Neural cell (in vitro differentiated cells): ENCODE results near the gene IFT20. TPM values are rescaled to one million over a fixed set of nuclear protein-coding genes. Genes with fewer than 3 reads are reported as not detected.

ENCODE experiments used
- H2AFZ ChIP-seq: fragments of 200-600, 300-800 bp; sonication (generic), shearing (Covaris generic); 2 replicates; pipeline ENCODE4 v1.6.0; 2014; ENCODE audit warnings: low read depth, mild to moderate bottlenecking, antibody characterized with exemption, low read length, moderate library complexity
- H3F3A ChIP-seq: fragments of 200-600 bp; shearing (Covaris generic); 2 replicates; pipeline ENCODE4 v1.6.1; 2016; ENCODE audit warnings: mild to moderate bottlenecking, moderate library complexity, mixed read lengths, antibody characterized with exemption, low read length; ENCODE audit not compliant: insufficient read depth, poor library complexity, severe bottlenecking
- H3K27ac ChIP-seq: fragments of 200-600, 300-800 bp; sonication (generic), shearing (Covaris generic); 2 replicates; pipeline ENCODE4 v1.5.1; 2014; ENCODE audit warnings: mild to moderate bottlenecking, low read length, moderate library complexity
- H3K27me3 ChIP-seq: fragments of 300-800, 200-600 bp; sonication (generic), shearing (Covaris generic); 2 replicates; pipeline ENCODE4 v1.6.0; 2014; ENCODE audit warnings: mild to moderate bottlenecking, low read depth, low read length, moderate library complexity; ENCODE audit not compliant: insufficient read depth
- H3K36me3 ChIP-seq: fragments of 300-800, 200-600 bp; sonication (generic), shearing (Covaris generic); 2 replicates; pipeline ENCODE4 v1.5.1; 2014; ENCODE audit warnings: mild to moderate bottlenecking, antibody characterized with exemption, low read length, moderate library complexity; ENCODE audit not compliant: insufficient read depth
- H3K4me2 ChIP-seq: fragments of 300-800, 200-600 bp; sonication (generic), shearing (Covaris generic); 2 replicates; pipeline ENCODE4 v1.6.0; 2014; ENCODE audit warnings: mild to moderate bottlenecking, low read length
- H3K4me3 ChIP-seq: fragments of 300-800, 200-600 bp; sonication (generic), shearing (Covaris generic); 2 replicates; pipeline ENCODE4 v1.5.1; 2014; ENCODE audit warnings: mild to moderate bottlenecking, low read length, moderate library complexity
- H3K79me2 ChIP-seq: fragments of 200-600 bp; shearing (Covaris generic); replicated peaks from 2 replicates; pipeline ENCODE4 v1.6.0; 2014; ENCODE audit warnings: mild to moderate bottlenecking, low read length, moderate library complexity; ENCODE audit not compliant: insufficient read depth
- H3K9ac ChIP-seq: fragments of 300-800, 200-600 bp; sonication (generic), shearing (Covaris generic); 2 replicates; pipeline ENCODE4 v1.6.1; 2016; ENCODE audit warnings: mild to moderate bottlenecking, low read length, mixed read lengths
- H3K9me2 ChIP-seq: fragments of 200-600 bp; shearing (Covaris generic); 2 replicates; pipeline ENCODE4 v1.6.1; 2016; ENCODE audit warnings: mild to moderate bottlenecking, low read length, mixed read lengths; ENCODE audit not compliant: insufficient read depth
- H3K9me3 ChIP-seq: fragments of 200-600, 300-800 bp; sonication (generic), shearing (Covaris generic); 2 replicates; pipeline ENCODE4 v1.6.1; 2016; ENCODE audit warnings: mild to moderate bottlenecking, mixed run types, low read length, moderate library complexity, mixed read lengths
- H4K20me1 ChIP-seq: fragments of 200-600 bp; shearing (Covaris generic); 2 replicates; pipeline ENCODE4 v1.6.1; 2016; ENCODE audit warnings: mild to moderate bottlenecking, mixed run types; ENCODE audit not compliant: insufficient read depth
- CTCF ChIP-seq: fragments of 450-650 bp; IDR thresholded peaks from 2 replicates; pipeline ENCODE4 v1.5.1; 2014; ENCODE audit warnings: antibody characterized with exemption, mild to moderate bottlenecking, moderate library complexity; ENCODE audit not compliant: poor library complexity, severe bottlenecking
- EP300 ChIP-seq: fragments of 450-650 bp; conservative IDR thresholded peaks from 2 replicates; pipeline ENCODE4 v1.6.1; 2014; ENCODE audit warnings: antibody characterized with exemption, mild to moderate bottlenecking, moderate library complexity; ENCODE audit not compliant: poor library complexity, severe bottlenecking
- EZH2 ChIP-seq: fragments of 200-600, 300-800 bp; shearing (Covaris generic), sonication (generic); IDR thresholded peaks from 2 replicates; pipeline ENCODE4 v1.6.1; 2014; ENCODE audit warnings: antibody characterized with exemption, low read length, borderline replicate concordance, mild to moderate bottlenecking; ENCODE audit not compliant: insufficient read depth, poor library complexity, severe bottlenecking
- MXI1 ChIP-seq: fragments of 450-650 bp; conservative IDR thresholded peaks from 2 replicates; pipeline ENCODE4 v1.6.1; 2014; ENCODE audit warnings: antibody characterized with exemption, mild to moderate bottlenecking; ENCODE audit not compliant: poor library complexity, severe bottlenecking
- POLR2AphosphoS5 ChIP-seq: IDR thresholded peaks from 2 replicates; pipeline ENCODE4 v1.6.1; 2012
- RAD21 ChIP-seq: fragments of 450-650 bp; conservative IDR thresholded peaks from 2 replicates; pipeline ENCODE4 v1.6.1; 2014; ENCODE audit warnings: antibody characterized with exemption, mild to moderate bottlenecking, moderate library complexity
- REST ChIP-seq: IDR thresholded peaks from 2 replicates; pipeline ENCODE4 v1.6.1; 2012; ENCODE audit warnings: borderline replicate concordance
- SMC3 ChIP-seq: fragments of 450-650 bp; conservative IDR thresholded peaks from 2 replicates; pipeline ENCODE4 v1.6.1; 2014; ENCODE audit warnings: antibody characterized with exemption, mild to moderate bottlenecking, moderate library complexity; ENCODE audit not compliant: poor library complexity
- TAF1 ChIP-seq: IDR thresholded peaks from 2 replicates; pipeline ENCODE4 v1.6.1; 2012; ENCODE audit warnings: low read depth
- polyA minus RNA-seq: library from RNA; depleted of rRNA, polyadenylated mRNA; stranded (reverse); fragments of >200 nt; gene quantifications from 2 replicates; pipeline ENCODE4 v1.2.3, GENCODE V29; 2014
- polyA plus RNA-seq: library from polyadenylated mRNA; depleted of rRNA; stranded (reverse); fragments of >200 nt; gene quantifications from 2 replicates; pipeline ENCODE4 v1.2.3, GENCODE V29; 2014

IFT20 gene
- 194 and 213 TPM in 2 replicates for polyA plus RNA-seq
- polyA minus RNA-seq: 46.0 and 47.7 TPM in 2 replicates

GRCh38 chr17:28335201-28335958, at the start of gene IFT20, which contains the start of gene TNFAIP1:
TSS of gene IFT20 (minus strand) at chr17:28335472. CDS start at chr17:28331985, 3,487 bp downstream.
TSS of gene TNFAIP1 (plus strand) at chr17:28335761. CDS start at chr17:28339522, 3,761 bp downstream.
- no peaks in the 10 kb centered on the region for H4K20me1 ChIP-seq
- no peaks in the 10 kb centered on the region for H3K36me3 ChIP-seq
- no peaks in the 10 kb centered on the region for H3F3A ChIP-seq
- no peaks in the 10 kb centered on the region for H3K9me2 ChIP-seq
- peak within 1 kb of the TSS; percentile 88 for H3K4me3 ChIP-seq
- H3K4me2 ChIP-seq: peak within 1 kb of the TSS; percentile 99
- H3K27me3 ChIP-seq: no peaks in the 10 kb centered on the region
- H2AFZ ChIP-seq: peak within 1 kb of the TSS; percentile 61
- peak; percentile 84 for TF ChIP-seq POLR2AphosphoS5
- no peak for TF ChIP-seq EZH2
- TF ChIP-seq CTCF: peak; percentile 52
- peak; percentile 57 for TF ChIP-seq SMC3
- TF ChIP-seq REST: no peak
- no peak for TF ChIP-seq TAF1
- peak; percentile 72 for TF ChIP-seq EP300
- TF ChIP-seq RAD21: peak; percentile 63
- peak; percentile 93 for TF ChIP-seq MXI1
- H3K9me3 ChIP-seq: no peaks in the 10 kb centered on the region
- peak within 1 kb of the TSS; percentile 94 for H3K27ac ChIP-seq
- H3K9ac ChIP-seq: peak within 1 kb of the TSS; percentile 96
- peaks cover 53% of the 10 kb centered on the region for H3K79me2 ChIP-seq

- TF ChIP-seq EP300 (no peak), SMC3 (no peak), RAD21 (no peak), TAF1 (no peak), EZH2 (no peak), REST (no peak), MXI1 (no peak)
- Histone ChIP-seq H3K9me3 (no peaks in the 10 kb centered on the region), H2AFZ (no peak overlapping the region), H3K36me3 (no peaks in the 10 kb centered on the region), H3K79me2 (no peaks in the 10 kb centered on the region), H3K27me3 (no peaks in the 10 kb centered on the region), H3K4me2 (no peak overlapping the region), H3K9ac (no peak overlapping the region), H4K20me1 (no peaks in the 10 kb centered on the region), H3K4me3 (no peak overlapping the region), H3K9me2 (no peaks in the 10 kb centered on the region), H3F3A (no peaks in the 10 kb centered on the region), H3K27ac (no peak overlapping the region)
Measured at GRCh38 chr17:28385037-28385400, 49.7 kb upstream of the IFT20 start.
